ENCODE data around the gene SULT4A1.
A peak's percentile ranks its signal among the peaks of the same experiment; 100 is the strongest.

Gene SULT4A1

DNA sequence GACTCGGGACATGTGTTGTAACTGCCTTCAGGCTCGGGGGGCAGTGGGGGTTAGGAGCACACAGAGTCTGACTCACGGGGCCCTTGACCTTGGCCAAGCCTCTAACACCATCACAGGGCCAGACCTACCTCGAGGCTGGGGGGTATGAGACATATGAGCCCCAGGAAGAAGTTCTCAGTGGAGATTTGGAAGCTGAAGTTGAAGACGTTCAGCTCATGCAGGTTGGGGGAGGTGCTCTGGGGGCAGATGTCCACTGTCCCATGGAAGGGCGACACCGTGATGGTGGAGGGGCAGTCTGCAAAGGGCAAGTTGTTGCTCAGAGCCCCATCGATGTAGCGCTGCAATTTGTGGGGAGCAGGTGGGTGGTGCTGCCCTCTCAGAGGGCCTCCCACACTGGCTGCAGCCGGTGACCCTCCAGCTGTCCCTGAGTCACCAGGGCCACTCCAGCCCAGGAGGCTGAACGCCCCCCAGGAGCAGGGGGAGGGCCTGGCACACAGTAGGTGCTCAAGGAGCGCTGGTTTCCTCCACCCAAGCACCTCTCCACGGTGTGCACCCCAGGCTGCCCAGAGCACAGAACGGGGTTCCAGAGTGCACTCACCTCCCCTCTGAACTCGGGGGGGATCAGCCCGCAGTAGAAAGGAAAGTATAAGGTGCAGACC, 27.0 kb upstream of the SULT4A1 start:
- no peak for DNase-seq
- in situ Hi-C loops (cut with MboI; ENCODE audit: low pct_unique_long_range_greater_than_20kb, low sequenced_read_pairs) = no loop called here

GRCh38 chr22:43888740-43889139, 26.4 kb upstream of the SULT4A1 start:
- in situ Hi-C loops (cut with MboI; ENCODE audit: low pct_unique_long_range_greater_than_20kb, low sequenced_read_pairs) = no loop called here
- no peak for DNase-seq

GRCh38 chr22:43887391-43887790, 25.1 kb upstream of the SULT4A1 start:
- in situ Hi-C loops (cut with MboI; ENCODE audit: low pct_unique_long_range_greater_than_20kb, low sequenced_read_pairs) = no loop called here

DNA sequence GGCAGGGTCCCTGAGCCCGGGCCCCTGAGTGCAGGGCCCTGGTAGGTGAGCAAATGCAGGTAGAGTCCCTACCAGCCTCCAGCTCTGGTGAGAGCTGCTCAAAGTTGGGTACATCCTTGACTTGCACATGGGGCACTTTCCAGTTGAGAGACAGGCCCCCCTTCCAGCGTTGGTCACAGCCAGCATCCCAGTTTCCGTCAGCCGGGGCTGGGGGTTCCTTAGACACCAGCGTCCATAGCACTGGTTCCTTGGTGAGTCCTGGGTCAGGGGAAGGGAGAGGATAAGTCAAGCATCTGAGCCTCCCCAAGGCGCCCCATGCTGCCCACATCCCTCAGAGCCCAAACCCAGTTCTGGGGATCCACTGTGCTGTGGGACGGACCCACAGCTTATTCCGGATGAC, 23.9 kb upstream of the SULT4A1 start:
- no peak for DNase-seq
- in situ Hi-C loops (cut with MboI; ENCODE audit: low pct_unique_long_range_greater_than_20kb, low sequenced_read_pairs) = no loop called here

More at GRCh38 chr22:43887391-43887790, 25.1 kb upstream of the SULT4A1 start:
- DNase-seq = no peak

- no peak for DNase-seq
- in situ Hi-C loops (cut with MboI; ENCODE audit: low pct_unique_long_range_greater_than_20kb, low sequenced_read_pairs) = no loop called here
These were observed 23.5 kb upstream of the SULT4A1 start for GRCh38 chr22:43885786-43886185.

GRCh38 chr22:43885319-43885671, 23.0 kb upstream of the SULT4A1 start:
- in situ Hi-C loops (cut with MboI; ENCODE audit: low pct_unique_long_range_greater_than_20kb, low sequenced_read_pairs) = no loop called here
- no peak for DNase-seq

GRCh38 chr22:43884600-43885318, 22.4 kb upstream of the SULT4A1 start:
- DNase-seq = peak; percentile 32
- in situ Hi-C loops (cut with MboI; ENCODE audit: low pct_unique_long_range_greater_than_20kb, low sequenced_read_pairs) = no loop called here

DNA sequence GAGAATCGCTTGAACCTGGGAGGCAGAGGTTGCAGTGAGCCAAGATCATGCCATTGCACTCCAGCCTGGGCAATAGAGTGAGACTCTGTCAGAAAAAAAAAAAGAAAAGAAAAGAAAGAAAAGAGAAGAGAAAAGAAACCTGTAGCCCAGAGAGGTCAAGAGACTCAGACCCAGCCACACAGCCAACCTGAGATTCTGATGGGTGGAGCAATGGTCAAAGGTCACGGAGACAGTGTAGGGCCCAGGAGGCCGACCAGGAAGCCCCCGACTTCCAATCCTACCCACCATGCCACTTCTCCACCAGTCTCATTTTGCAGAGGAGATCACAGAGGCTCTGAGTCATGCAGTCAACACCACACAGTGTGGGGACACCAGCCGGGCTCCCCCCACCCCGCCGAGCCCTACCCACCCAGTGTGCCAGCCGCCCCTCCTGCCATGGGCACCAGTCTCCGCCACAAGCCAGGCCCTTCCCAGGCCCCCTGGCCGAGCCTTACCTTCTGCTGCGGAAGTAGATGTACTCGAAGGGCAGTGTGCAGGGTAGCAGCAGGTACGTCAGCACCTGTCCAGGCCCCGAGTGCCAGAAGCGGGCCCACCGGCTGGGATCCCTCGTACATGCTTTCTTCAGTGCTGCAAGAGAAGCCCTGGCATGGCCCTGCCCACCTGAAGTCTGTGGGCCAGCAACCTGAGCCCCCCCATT, 21.6 kb upstream of the SULT4A1 start:
- in situ Hi-C loops (cut with MboI; ENCODE audit: low pct_unique_long_range_greater_than_20kb, low sequenced_read_pairs) = no loop called here
- DNase-seq = no peak

DNA sequence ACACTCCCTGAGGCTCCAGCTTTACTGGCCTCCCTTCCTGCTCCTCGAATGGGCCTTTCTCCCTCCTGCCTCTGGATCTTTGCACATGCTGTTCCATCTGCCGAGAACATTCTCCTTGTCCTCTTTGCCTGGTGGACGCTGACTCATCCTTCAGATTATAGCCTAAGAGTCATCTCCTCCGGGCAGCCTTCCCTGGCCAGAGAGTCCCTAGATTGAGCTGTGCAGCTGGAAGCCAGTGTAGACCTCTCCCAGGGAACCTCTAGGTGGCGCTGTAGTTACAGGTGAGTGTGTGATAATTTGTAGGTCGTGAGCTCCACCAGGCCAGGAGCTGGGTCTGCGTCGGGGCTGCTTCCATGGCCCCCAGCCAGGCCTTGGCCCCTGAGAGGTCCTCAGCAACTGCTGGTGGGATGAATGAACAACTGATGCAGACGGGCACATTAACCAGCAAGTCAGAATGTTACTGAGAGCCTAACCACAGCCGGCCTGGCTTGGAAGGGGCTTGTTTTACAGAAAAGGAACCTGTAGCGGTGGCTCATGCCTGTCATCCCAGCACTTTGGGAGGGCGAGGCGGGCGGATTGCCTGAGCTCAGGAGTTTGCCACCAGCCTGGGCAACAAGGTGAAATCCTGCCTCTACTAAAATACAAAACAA, 20.8 kb upstream of the SULT4A1 start:
- in situ Hi-C loops (cut with MboI; ENCODE audit: low pct_unique_long_range_greater_than_20kb, low sequenced_read_pairs) = no loop called here
- peak; percentile 72 for DNase-seq

DNA sequence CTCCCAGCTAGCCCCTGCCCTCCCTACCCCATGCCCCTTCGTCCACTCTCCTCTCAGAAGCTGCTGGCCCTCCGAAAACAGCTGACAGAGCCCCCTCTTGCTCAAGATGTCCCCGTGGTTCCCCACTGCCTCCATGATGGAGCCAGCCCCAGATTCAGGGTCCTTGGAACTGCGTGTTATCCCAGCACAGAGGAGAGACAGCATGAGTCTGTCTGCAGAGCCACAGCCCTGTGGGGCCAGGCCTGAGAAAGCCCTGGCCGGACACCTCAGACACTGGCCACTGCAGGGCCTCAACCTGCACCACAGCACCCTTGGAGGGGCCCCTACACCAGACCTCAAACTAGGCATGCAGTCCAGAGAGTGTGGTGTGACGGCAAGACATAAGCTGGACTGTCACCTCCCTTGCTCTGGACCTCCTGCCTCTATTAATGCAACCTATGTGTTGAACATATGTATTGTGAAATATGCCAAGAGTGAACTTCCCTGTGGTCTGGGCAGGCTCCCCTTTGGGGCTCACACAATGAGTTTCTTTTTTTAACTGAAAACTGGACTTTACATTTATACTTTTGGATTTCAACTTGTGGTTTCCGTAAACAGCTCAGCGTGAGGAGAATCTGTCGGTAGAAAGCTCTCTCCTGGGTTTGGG, 19.9 kb upstream of the SULT4A1 start:
- DNase-seq = no peak
- in situ Hi-C loops (cut with MboI; ENCODE audit: low pct_unique_long_range_greater_than_20kb, low sequenced_read_pairs) = no loop called here

DNA sequence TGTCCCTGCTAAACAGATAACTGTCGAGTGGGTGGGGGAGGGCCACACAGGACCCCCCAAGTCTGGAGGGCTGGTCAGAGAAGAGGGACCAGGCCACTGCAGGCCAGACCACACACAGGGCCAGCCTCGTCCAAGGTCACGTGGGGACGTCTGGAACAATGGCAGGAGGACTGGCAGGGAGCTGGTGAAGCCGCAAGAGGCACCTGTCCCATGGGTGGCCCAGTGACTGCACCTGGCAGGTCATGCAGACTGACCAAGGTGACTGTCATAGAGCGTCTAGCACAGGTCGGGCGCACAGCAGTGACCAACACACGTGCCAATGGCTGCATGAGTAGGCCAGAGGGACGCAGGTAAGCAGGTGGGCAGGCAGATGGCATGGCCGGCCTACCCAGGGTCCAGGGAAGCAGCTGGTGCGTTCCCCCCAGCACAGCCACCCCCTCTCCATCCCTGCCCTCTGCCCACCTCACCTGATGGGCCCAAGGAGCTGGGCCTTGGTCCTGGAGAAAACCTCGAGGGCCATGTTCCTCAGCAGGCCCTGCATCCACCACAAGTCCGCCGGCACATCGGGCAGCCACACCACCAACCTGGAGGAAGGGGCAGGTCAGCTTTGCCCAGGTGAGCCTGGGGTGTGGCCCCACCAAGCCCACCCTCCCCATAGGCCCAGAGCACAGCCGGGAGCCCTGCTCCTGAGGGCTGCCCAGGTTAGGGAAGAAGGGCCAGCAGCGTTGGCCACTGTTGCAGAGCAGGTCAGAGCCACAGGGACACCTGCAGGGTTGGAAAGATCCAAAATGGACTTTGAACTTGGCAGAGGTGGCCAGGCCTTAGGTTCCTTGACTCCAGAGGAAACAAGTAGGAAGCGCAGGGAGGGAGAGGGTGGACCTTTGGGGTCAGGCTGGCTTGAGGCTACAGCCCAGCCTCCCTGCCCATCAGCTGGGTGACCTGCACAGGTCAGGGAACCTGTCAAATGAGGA, 19.1 kb upstream of the SULT4A1 start:
- in situ Hi-C loops (cut with MboI; ENCODE audit: low pct_unique_long_range_greater_than_20kb, low sequenced_read_pairs) = no loop called here
- DNase-seq = no peak

GRCh38 chr22:43880541-43880991, 18.3 kb upstream of the SULT4A1 start:
- no peak for DNase-seq
- in situ Hi-C loops (cut with MboI; ENCODE audit: low pct_unique_long_range_greater_than_20kb, low sequenced_read_pairs) = no loop called here

DNA sequence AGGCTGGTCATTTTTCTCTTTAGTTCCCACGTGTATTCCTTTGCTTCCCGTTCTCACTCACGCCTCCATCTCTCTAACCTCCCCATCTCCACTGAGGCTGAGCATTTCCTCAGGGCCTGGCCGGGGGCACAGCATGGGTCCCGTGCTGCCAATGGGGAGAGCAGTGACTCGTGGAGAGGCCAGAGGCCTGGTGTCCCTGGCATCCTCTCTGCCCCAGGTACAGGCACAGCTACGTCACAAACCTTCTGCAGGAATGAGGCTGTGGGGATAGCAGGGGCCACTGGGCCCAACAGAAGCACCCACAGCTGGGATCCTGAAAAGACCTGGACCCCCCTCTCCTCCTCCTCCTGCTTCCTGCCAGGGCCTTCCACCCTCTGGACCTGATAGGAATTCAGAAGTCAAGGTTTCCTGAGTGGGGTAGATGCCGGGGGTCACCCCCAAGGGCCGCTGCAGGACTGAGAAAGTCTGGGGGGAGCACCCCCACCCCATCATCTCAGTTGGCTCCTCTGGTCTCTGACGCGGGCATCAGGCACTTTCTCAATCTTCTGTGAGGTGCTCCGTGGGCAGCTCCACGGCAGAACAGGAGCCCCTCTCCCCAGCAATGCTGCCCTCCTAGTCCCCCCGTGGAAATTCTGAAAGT, 17.7 kb upstream of the SULT4A1 start:
- in situ Hi-C loops (cut with MboI; ENCODE audit: low pct_unique_long_range_greater_than_20kb, low sequenced_read_pairs) = no loop called here
- DNase-seq = no peak

DNA sequence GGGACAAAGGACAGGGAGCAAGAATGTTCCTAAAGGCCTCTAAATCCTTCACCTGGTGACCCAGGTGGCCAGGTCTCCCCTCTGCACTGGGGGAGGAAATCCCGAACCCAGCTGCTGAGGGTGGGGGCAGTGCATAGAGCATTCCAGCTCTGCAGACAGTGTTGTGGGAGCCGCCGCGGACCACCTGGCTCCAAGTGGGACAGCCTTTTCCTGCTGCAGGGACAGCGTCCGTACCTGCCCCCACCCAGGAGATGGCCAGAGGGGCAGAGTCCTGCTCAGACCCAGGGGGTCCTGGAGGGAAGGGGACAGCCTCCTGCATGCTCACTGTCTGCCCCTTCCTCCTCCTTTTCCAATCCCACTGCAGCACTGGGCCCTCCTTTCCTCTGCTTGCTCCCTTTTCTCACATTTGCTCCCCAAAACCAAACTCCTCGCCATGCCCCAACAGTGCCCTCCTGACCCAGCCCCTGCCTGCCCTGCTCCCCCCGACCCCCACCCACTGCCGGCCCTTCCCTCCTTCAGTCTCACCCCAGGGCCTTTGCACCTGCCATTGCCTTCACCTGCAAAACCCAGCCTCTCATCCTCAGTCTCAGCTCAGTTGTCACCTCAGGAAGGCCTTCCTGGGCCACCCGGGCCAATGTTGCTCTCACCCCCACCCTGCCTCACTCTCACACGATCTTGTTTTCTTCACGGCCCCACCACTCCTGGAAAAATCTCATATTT, 16.7 kb upstream of the SULT4A1 start:
- DNase-seq = no peak
- in situ Hi-C loops (cut with MboI; ENCODE audit: low pct_unique_long_range_greater_than_20kb, low sequenced_read_pairs) = no loop called here

DNA sequence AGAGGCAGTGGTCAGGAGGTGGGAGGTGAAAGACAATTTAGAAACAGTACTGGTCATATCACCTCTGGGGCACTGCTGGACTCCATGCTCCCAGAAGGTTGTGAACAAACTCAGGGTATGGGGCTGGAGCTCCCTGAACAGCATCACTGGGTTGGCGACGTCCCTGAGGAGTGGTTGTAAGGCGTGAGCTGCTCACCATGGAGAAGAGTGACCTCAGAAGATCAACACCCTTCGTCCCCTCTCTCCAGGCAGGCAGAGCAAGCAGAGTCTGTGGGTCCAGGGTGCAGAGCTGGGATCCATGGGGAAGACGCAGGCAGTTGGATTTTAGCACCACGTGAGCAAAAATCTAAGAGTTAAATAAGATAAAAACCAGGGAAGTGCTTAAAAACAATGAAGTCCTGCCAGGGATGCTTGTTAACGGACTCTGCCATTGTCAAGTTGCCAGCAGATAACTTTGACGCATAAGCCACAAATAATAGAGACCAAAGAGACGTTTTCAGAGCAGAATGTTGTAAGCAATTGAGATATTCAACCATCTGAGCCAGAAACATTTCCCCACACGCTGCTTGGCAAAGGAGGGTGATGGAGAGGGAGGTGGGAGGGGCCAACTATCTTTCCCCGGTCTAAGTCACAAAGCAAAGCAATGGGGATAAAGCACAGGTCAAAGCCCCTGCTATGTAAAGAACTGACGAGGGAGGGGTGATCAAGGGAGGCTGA, 15.9 kb upstream of the SULT4A1 start:
- in situ Hi-C loops (cut with MboI; ENCODE audit: low pct_unique_long_range_greater_than_20kb, low sequenced_read_pairs) = no loop called here
- DNase-seq = no peak

GRCh38 chr22:43876866-43877509, 14.7 kb upstream of the SULT4A1 start:
- in situ Hi-C loops (cut with MboI; ENCODE audit: low pct_unique_long_range_greater_than_20kb, low sequenced_read_pairs) = no loop called here
- DNase-seq = no peak
